HEK293T (cell line): ENCODE data around the gene KDELR3.

Experiments used
- ARNT ChIP-seq: fragments of 450-650 bp; IDR thresholded peaks from 2 replicates; pipeline ENCODE4 v1.6.1; 2017; ENCODE audit warnings: mild to moderate bottlenecking
- CTBP1 ChIP-seq: fragments of 450-650 bp; IDR thresholded peaks from 2 replicates; pipeline ENCODE4 v1.6.1; 2016; ENCODE audit warnings: borderline replicate concordance
- FOXM1 ChIP-seq: fragments of 450-650 bp; IDR thresholded peaks from 2 replicates; pipeline ENCODE4 v1.6.1; 2017; ENCODE audit warnings: mild to moderate bottlenecking, borderline replicate concordance
- L3MBTL2 ChIP-seq: fragments of 450-650 bp; conservative IDR thresholded peaks from 2 replicates; pipeline ENCODE4 v1.6.1; 2016; ENCODE audit warnings: mild to moderate bottlenecking
- SP1 ChIP-seq: fragments of 450-650 bp; IDR thresholded peaks from 2 replicates; pipeline ENCODE4 v1.6.1; 2017

- TF ChIP-seq CTBP1: no peak
- TF ChIP-seq FOXM1: no peak
- TF ChIP-seq L3MBTL2: no peak
- TF ChIP-seq ARNT: no peak
- TF ChIP-seq SP1: no peak
Measured at GRCh38 chr22:38489142-38489541, 21.2 kb downstream of the KDELR3 start.
